Activated T-helper 1 cell treated with Interleukin-2 at 50 U/mL for 16 hours (primary cell): Measurements from ENCODE around the gene ANKRD13C.
A peak's percentile ranks its signal among the peaks of the same experiment; 100 is the strongest.
"Not testable (repeated sequence)": the region's sequence is repeated elsewhere in the genome, so short reads cannot be mapped to it uniquely, and the experiment has no call there.

Experiments
- DNase-seq: peaks from one replicate; pipeline ENCODE4 v3.0.0-alpha.2; 2020; ENCODE audit warnings: low read depth

ANKRD13C gene

GRCh38 chr1:70358921-70359564 lies 4.5 kb upstream of the ANKRD13C start:
- no peak for DNase-seq

GRCh38 chr1:70355920-70356319 lies 1.4 kb upstream of the ANKRD13C start:
- DNase-seq: no peak

- DNase-seq: no peak
Measured at GRCh38 chr1:70355111-70355407, 537 bp upstream of the ANKRD13C start.

GRCh38 chr1:70353601-70354331 lies 756 bp downstream of the ANKRD13C start:
- peak; percentile 0 for DNase-seq

GRCh38 chr1:70353044-70353443 lies 1.5 kb downstream of the ANKRD13C start:
- no peak for DNase-seq

- not testable (repeated sequence) for DNase-seq
Measured at GRCh38 chr1:70349799-70350198, 4.7 kb downstream of the ANKRD13C start.

- no peak for DNase-seq
Measured at GRCh38 chr1:70348399-70349165, 5.9 kb downstream of the ANKRD13C start.

- DNase-seq: not testable (repeated sequence)
Measured at GRCh38 chr1:70339644-70340043, 14.9 kb downstream of the ANKRD13C start.

GRCh38 chr1:70336050-70336449 lies 18.5 kb downstream of the ANKRD13C start:
- no peak for DNase-seq

- no peak for DNase-seq
Measured at GRCh38 chr1:70334436-70334835, 20.1 kb downstream of the ANKRD13C start.

- no peak for DNase-seq
Measured at GRCh38 chr1:70333245-70333644, 21.3 kb downstream of the ANKRD13C start.

- DNase-seq: no peak
Measured at GRCh38 chr1:70331962-70332361, 22.6 kb downstream of the ANKRD13C start.

- DNase-seq: no peak
Measured at GRCh38 chr1:70327306-70328076, 27.0 kb downstream of the ANKRD13C start.

GRCh38 chr1:70324683-70325082 lies 29.8 kb downstream of the ANKRD13C start:
- DNase-seq: no peak

- no peak for DNase-seq
Measured at GRCh38 chr1:70319750-70320149, 34.8 kb downstream of the ANKRD13C start.

- DNase-seq: no peak
Measured at GRCh38 chr1:70318191-70318590, 36.3 kb downstream of the ANKRD13C start.

- DNase-seq: no peak
Measured at GRCh38 chr1:70317087-70317486, 37.4 kb downstream of the ANKRD13C start.

- no peak for DNase-seq
Measured at GRCh38 chr1:70315782-70316181, 38.7 kb downstream of the ANKRD13C start.

- DNase-seq: no peak
Measured at GRCh38 chr1:70314706-70315304, 39.7 kb downstream of the ANKRD13C start.

- DNase-seq: no peak
Measured at GRCh38 chr1:70311369-70311768, 43.2 kb downstream of the ANKRD13C start.

GRCh38 chr1:70299472-70299871 lies 55.0 kb downstream of the ANKRD13C start:
- no peak for DNase-seq

- no peak for DNase-seq
Measured at GRCh38 chr1:70295749-70296148, 58.8 kb downstream of the ANKRD13C start.
